H4 (cell line): Measurements from ENCODE around the gene RBM28. TPM values are rescaled to one million over a fixed set of nuclear protein-coding genes. Genes with fewer than 3 reads are reported as not detected.
"Not testable (repeated sequence)": the region's sequence is repeated elsewhere in the genome, so short reads cannot be mapped to it uniquely, and the experiment has no call there.

Experiments used
- DNase-seq: peaks from one replicate; pipeline ENCODE4 v3.0.0-alpha.2; 2015; ENCODE audit warnings: low spot score
- total RNA-seq: library from RNA; depleted of rRNA; stranded (reverse); fragments of >200 nt; shearing (Covaris generic); gene quantifications from 2 replicates; pipeline ENCODE4 v1.2.3, GENCODE V29; 2014

RBM28 gene
- total RNA-seq, 1 experiment from 2014 or later: 20.1 TPM

- no peak for DNase-seq
These were observed 5.7 kb upstream of the RBM28 start for GRCh38 chr7:128349466-128349825.

GRCh38 chr7:128347647-128348097 is 4.0 kb upstream of the RBM28 start:
- peak; percentile 37 for DNase-seq

- no peak for DNase-seq
These were observed 695 bp upstream of the RBM28 start for GRCh38 chr7:128344431-128344774.

GRCh38 chr7:128341733-128342132 is 2.0 kb downstream of the RBM28 start:
- no peak for DNase-seq

- no peak for DNase-seq
These were observed 8.0 kb downstream of the RBM28 start for GRCh38 chr7:128335730-128336129.

- no peak for DNase-seq
These were observed 19.4 kb downstream of the RBM28 start for GRCh38 chr7:128324368-128324680.

- no peak for DNase-seq
These were observed 20.0 kb downstream of the RBM28 start for GRCh38 chr7:128323459-128324367.

GRCh38 chr7:128323040-128323439 is 20.7 kb downstream of the RBM28 start:
- no peak for DNase-seq

- DNase-seq: peak; percentile 53
These were observed 21.6 kb downstream of the RBM28 start for GRCh38 chr7:128322040-128322643.

- no peak for DNase-seq
These were observed 22.7 kb downstream of the RBM28 start for GRCh38 chr7:128321044-128321422.

- no peak for DNase-seq
These were observed 25.0 kb downstream of the RBM28 start for GRCh38 chr7:128318691-128319090.

- DNase-seq: no peak
These were observed 32.7 kb downstream of the RBM28 start for GRCh38 chr7:128311013-128311412.

GRCh38 chr7:128310499-128310898 is 33.2 kb downstream of the RBM28 start:
- DNase-seq: no peak

- DNase-seq: no peak
These were observed 33.7 kb downstream of the RBM28 start for GRCh38 chr7:128309976-128310375.

- no peak for DNase-seq
These were observed 34.6 kb downstream of the RBM28 start for GRCh38 chr7:128309124-128309523.

GRCh38 chr7:128307061-128307460 is 36.6 kb downstream of the RBM28 start:
- DNase-seq: no peak

- DNase-seq: no peak
These were observed 39.5 kb downstream of the RBM28 start for GRCh38 chr7:128304212-128304611.

- DNase-seq: no peak
These were observed 40.1 kb downstream of the RBM28 start for GRCh38 chr7:128303643-128304042.

GRCh38 chr7:128303133-128303532 is 40.6 kb downstream of the RBM28 start:
- no peak for DNase-seq

GRCh38 chr7:128302139-128302538 is 41.6 kb downstream of the RBM28 start:
- DNase-seq: no peak

GRCh38 chr7:128299109-128299607 is 44.5 kb downstream of the RBM28 start:
- no peak for DNase-seq

GRCh38 chr7:128298004-128298403 is 45.7 kb downstream of the RBM28 start:
- not testable (repeated sequence) for DNase-seq

- no peak for DNase-seq
These were observed 56.2 kb downstream of the RBM28 start for GRCh38 chr7:128287556-128287955.
